GM18909 (cell line): Measurements from ENCODE around the gene C12orf76.
"Not testable (repeated sequence)": the region's sequence is repeated elsewhere in the genome, so short reads cannot be mapped to it uniquely, and the experiment has no call there.

Experiments used
- ATAC-seq: cut with Tn5 transposase; IDR thresholded peaks from one replicate; pipeline ENCODE4 v1.9.1; 2021; ENCODE audit warnings: mild to moderate bottlenecking; ENCODE audit not compliant: unreplicated experiment, poor library complexity

C12orf76 gene

DNA sequence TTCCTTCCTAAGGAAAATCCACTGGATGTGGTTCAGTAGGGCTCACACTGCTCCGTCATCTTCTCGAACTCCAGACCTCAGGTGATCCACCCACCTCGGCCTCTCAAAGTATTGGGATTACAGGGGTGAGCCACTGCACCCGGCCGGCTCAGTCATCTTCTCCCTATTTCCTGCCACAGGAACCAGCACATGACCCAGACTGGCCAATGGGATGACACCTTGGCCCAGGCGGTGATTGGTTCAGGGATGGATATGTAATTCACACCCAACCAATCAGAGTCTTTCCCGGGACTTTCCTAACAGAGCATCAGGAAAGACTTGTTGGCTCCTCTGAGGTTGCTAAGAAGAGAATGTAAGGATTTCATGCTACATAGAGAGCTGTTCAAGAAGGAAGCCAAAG, 19.2 kb upstream of the C12orf76 start:
- no peak for ATAC-seq

DNA sequence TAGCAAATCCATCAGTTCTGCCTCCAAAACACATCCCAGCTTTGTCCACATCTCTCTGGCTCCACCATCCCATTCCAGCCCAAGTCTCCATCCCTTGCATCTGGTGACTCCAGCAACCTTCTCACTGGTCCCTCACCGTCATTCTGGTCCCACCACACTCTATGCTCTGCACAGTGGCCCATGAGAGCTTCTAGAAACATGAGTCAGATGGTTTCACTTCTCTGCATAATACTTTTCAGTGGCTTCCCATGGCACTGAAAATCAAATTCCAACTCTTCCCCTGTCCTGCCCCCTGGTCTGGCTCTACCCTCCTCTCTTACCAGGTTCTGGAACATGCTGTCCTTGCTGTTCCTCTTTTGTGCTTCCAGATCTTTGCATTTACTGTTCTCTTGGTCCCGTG, 17.2 kb upstream of the C12orf76 start:
- no peak for ATAC-seq

DNA sequence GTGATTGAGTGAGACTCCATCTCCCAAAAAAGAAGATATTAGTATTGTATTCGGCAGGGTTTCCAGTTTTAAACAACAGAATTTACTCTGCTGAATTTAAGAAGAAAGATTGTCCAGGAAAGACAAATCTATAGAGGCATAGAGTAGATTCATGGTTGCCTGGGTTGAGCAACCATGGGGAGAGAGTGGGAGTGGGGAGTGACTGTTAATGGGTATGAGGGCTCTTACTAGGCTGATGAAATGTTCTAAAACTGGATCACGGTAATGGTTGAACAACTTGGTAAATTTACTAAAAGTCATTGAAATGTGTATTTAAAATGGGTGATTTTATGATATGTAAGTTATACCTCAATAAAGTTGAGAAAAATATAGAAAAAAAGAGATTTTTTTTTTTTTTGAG, 13.9 kb upstream of the C12orf76 start:
- ATAC-seq = no peak

DNA sequence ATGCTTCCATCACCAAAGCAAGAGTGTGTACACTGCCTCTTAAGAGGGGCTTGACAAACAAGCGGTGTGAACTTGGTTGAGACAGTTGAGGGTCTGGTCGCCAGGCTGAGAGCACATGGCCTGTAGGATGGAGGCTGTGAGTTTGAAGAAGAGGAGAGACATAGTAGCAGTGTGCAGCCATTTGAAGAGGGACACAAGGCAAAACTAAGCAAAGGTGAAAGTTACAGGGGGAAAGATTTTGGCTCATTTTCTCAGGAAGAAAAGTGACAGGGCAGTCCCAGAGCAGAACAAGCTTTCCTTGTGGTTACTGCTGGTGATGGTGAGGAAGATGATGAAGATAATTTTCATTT, 11.3 kb upstream of the C12orf76 start:
- no peak for ATAC-seq

DNA sequence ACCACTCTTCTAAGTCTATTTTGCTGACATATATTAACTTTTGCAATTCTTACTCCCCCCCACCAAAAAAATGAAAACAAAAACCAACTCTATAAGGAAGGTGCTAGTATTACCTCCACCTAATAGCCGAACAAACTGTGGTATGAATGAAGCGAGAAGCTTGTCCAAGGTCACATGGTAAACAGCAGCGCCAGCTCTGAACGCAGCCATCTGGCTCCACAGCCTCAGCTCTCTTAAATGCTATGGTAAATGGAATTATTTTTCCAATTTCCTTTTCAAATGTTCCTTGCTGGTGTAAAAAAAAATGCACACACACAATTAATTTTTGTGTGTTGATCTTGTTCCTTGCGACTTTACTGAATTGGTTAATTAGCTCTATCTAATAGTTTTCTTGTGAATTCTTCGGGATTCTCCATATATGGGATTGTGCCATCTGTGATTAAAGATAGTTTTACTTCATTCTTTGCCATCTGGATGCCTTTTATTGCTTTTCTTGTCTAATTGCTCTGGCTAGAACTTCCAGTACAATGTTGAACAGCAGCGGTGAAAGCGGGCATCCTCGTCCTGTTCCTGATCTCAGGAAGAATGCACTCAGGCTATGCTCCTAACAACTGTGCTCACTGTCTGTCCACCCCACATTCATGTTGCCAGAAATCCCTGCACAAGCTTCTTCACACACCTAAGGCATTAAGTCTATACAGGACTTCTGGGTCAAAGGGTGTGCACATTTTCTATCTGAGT, 10.7 kb upstream of the C12orf76 start:
- ATAC-seq = no peak

DNA sequence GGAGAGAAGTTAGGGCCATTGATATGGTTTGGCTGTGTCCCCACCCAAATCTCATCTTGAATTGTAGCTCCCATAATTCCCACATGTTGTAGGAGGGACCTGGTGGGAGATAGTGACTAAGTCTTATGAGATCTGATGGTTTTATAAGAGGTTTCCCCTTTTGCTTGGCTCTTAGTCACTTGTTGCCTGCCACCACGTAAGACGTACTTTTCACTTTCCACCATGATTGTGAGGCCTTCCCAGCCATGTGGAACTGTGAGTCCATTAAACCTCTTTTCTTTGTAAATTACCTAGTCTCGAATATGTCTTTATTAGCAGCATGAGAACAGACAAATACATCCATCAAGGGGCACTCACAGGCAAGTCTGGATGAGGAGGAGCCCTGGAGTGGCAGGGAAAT, 8.3 kb upstream of the C12orf76 start:
- ATAC-seq = not testable (repeated sequence)

DNA sequence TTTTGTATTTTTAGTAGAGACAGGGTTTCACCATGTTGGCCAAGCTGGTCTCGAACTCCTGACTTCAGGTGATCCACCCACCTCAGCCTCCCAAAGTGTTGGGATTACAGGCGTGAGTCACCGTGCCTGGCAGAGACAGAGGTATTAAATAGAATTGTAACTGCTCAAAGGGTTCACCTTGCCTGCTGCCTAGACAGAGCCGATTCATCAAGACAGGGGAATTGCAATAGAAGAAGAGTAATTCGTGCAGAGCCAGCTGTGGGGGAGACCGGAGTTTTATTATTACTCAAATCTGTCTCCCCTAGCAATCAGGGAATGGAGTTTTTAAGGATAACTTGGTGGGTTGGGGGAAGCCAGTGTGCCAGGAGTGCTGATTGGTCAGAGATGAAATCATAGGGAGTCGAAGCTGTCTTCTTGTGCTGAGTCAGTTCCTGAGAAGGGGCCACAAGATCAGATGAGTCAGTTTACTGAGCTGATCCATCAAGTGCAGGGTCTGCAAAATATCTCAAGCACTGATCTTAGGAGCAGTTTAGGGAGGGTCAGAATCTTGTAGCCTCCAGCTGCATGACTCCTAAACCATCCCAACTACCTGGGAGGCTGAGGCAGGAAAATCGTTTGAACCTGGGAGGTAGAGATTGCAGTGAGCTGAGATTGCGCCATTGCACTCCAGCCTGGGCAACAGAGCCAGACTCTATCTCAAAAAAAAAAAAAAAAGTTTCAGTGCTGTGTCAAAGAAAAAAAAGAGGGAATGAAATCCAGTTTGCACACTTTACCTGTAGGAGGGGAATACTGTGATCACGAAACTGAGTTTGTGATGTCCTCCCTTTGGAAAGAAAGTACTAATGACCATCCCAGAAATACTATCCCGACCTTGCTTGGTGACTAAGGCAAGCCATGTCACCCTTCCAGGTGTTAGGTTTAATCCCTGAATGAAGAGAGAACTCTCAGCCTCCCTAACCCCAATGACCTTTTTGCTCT, 7.3 kb upstream of the C12orf76 start:
- ATAC-seq = not testable (repeated sequence)

DNA sequence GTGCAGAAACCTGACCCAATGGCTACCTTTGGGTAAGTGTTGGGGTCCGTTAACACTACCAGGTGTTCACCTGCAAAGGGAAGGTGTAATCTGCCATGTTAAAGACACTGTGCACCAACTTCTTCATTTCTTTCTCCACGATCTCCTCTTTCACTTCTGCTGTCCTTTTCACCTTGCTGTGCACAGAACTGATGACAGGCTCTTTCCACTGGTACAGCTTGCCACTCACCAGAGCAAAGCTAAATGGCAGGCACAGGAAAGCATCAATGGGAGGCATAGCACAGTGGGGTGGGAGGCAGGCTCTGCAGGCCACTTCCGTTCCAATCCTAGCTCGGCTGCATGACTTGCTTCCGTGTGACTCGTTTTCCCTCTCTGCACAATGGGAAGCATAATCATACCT, 2.6 kb upstream of the C12orf76 start:
- ATAC-seq = no peak

DNA sequence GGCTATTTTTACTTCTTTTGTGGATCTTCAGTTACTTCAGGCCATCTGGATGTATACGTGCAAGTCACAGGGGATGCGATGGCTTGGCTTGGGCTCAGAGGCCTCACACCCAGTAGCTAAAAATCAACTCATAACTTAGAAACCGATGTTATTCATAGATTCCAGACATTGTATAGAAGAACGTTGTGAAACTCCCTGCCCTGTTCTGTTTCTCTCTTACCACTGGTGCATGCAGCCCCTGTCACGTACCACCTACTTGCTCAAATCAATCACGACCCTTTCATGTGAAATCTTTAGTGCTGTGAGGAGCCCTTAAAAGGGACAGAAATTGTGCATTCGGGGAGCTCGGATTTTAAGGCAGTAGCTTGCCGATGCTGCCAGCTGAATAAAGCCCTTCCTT, 1.3 kb upstream of the C12orf76 start:
- not testable (repeated sequence) for ATAC-seq

DNA sequence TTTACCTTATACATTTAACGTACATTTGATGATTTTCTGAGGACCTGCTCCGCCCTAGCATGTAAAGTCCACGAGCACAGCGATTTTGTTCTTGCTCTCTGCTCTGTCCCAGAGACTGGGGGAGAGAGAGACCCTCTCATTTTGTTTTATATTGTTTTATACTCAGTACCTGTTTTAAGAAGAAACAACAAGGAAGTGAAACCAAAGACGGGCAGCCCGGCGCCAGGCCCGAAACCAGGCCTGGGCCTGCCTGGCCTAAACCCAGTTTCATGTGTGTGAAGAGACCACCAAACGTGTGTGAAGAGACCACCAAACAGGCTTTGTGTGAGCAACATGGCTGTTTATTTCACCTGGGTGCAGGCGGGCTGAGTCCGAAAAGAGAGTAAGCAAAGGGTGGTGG, 712 bp upstream of the C12orf76 start:
- ATAC-seq = peak; percentile 14

DNA sequence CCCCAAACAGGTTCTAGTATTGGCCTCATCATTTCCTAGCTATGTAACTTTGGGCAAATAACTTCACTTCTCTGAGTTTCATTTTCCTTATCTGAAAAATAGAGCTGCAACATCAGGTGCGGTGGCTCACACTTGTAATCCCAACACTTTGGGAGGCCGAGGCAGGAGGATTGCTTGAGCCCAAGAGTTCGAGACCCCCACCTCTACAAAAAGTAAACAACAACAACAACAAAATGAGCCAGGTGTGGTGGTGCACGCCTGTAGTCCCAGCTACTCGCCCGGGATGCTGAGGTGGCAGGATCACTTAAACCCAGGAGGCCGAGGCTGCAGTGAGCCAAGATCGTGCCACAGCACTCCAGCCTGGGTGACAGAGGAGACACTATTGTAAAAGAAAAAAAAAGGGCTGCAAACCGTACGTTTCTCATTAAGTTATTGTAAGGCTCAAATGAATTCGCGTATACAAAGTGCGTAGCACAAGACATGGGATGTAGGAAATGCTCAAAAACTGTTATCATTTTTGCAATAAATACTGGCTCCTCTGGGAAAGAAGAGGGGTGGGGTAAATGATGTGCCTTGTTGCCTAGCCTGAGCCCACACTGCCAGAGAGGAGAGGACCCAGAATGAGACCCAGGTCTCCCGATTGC, 903 bp downstream of the C12orf76 start:
- ATAC-seq = no peak

DNA sequence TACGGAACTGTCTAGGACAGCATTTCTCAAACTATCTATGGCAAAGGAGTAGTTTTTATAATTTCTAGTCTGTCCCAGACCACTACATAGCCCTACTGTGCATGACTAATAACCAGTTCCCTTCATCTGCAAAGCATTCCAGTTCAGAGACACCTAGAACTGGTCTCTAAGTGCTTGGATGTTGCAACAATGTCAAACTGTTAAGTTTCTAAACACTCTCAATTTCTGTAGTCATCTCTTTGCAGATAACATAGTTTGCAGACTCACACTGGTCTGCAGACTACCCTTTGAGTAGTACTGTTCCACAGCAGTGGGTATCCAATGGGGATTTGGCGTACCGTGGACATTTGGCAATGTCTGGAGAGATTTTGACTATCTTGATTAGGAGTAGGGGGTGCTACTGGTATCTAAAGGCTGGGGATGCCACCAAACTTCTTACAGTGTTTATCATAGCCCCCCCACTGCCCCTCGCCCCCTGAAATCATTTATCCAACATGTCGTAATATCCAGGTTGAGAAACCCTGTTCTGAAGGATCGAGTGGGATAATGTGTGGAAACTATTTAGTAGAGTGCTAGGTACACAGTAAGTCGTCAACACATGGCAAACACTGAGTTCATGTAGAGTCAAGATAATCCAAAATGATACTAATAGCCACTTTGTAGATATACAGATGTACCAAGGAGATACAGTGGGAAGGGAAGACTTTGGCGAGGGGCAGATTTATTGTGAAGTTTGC, 1.7 kb downstream of the C12orf76 start:
- ATAC-seq = no peak

DNA sequence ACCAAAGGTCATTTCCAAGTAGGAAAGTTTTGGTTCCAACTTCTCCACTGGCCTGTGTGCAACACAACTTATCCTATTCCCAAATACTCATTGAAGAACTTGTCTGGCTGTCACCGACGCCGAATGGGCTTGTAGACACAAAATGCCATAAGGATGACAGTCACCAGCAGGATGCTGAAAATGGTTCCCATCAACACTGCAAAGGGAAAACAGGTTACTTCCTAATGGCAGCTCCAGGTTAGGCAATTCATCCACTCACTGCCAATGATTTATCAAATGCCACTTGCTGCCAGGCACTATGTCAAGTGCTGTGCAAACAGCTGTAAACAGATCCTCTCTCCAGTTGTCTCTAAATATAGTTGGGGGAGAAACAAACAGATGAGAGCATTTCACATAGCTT, 6.1 kb downstream of the C12orf76 start:
- no peak for ATAC-seq

DNA sequence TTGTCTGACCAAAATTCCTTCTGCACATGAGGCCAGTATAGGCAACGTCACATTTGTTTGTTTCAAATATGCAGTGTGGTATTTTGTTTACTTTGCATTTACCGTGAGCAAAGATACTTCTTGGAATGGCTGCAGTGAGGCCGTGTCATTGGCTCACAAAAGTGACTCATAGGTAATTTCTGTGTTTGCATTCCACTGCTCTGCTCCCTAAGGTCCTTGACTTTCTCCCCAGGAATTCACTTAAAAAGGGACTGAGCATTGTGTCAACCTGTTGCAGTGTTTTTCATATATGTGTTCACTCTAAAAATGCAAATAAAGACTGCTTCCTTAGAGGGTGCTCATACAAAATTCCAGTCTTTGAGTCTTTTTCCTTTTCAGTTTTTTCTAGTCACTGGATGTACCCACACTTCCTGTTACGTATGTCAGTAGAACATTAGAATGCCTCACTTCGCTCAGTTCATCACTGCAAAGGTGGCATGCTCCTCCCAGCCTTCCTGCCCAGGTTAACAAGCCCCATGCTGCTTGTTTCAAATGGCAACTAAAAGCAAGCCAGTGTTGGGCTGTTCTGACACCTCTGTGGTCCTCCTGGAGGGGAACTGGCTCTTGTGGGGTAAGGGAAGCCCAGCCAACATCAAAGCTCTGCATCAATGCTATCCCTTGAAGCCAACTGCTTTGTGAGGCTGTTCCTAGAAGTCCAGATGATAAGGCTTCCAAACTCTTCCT, 9.1 kb downstream of the C12orf76 start:
- ATAC-seq = no peak

DNA sequence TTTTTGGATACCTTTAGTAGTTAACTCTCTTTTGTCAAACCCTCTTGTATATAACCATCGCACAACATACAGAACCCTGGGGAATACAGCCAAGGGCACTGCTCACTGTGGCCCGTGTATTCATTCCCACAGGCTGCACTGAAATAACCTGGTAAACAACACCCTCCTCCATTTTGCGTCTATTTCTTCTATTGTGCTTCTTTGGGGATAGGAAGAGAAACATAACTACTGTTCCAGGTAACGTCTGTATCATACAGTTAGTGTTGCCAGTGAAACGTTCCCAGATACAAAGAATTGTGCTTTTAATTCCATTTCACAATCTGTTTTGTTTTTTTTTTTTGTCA, 9.6 kb downstream of the C12orf76 start:
- no peak for ATAC-seq

DNA sequence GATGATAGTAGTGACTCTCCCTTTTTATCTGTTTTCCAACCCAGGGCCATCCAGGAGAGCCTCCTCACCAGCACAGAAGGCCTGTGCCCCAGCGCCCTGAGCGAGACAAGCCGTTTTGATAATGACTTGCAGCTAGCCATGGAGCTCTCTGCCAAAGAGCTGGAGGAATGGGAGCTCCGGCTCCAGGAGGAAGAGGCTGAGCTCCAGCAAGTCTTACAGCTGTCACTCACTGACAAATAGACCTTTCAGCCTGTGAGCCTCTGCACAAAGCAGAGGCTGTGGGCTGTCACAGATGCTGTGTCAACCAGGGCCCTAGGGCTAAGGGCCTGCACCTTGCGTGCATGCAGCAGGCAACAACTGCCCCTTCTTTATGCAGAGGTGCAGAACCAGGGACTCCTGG, 11.0 kb downstream of the C12orf76 start:
- no peak for ATAC-seq

DNA sequence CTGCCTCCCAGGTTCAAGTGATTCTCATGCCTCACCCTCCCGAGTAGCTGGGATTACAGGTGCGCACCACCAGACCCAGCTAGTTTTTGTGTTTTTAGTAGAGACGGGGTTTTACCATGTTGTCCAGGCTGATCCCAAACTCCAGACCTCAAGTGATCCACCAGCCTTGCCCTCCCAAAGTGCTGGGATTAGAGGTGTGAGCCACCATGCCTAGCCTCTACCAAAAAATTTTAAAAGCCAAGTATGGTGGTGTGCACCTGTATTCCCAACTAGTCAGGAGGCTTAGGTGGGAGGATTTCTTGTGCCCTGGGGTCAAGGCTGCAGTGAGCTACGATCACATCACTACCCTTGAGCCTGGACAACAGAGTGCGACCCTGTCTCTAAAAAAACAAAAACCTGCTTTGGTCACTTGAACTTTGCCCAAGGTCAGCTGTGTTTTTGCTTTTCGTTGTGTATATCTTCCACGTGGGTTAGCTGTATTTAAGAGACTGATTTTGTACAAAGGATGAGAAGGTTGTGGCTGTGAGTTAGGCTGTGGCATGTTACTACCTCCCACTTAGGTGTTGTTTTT, 12.7 kb downstream of the C12orf76 start:
- ATAC-seq = no peak

DNA sequence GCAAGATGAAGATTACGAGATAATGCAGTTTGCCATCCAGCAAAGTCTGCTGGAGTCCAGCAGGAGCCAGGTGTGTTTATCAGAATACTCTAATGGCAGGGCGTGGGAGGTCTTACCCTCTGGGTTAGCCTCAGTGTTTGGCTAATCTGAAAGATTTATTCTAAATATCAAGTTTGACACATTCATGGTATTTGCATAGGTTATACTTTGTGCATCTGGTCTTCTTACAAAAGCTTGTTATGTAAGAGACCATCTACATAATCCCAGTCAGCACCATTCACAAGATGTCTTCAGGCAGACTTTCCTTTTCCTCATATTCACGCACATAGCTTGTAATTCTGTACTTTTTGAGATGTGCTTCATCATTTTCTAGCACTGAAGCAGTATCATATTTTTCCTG, 14.4 kb downstream of the C12orf76 start:
- ATAC-seq = no peak

DNA sequence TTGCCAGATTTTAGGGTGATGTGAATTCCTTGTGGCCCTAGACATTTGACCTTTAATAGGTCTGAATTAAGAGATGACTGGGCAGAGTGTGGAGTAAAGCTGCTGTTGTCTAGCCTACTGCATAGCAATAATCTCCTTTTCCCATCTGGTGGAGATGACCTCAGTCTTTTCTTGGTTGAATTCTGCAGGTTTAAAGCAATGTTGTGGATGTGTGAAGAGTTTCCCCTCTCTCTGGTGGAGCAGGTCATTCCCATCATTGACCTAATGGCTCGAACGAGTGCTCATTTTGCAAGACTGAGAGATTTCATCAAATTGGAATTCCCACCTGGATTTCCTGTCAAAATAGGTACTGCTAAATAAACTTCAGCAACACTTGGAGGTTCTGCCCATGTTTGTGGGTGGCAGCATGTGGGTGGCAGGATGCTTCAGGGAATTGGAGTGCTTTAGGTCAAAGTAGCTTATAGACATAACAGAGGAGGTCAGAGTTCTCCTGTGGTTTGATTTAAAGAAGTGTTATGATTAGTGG, 19.0 kb downstream of the C12orf76 start:
- ATAC-seq = no peak
